ENCODE data around the gene ILKAP.

Gene ILKAP

GRCh38 chr2:238149841-238150572, 53.5 kb downstream of the ILKAP start:
- DNase-seq: no peak

- DNase-seq: no peak
Observed at GRCh38 chr2:238148981-238149380, 54.5 kb downstream of the ILKAP start.

- DNase-seq: no peak
Observed at GRCh38 chr2:238146884-238147544, 56.5 kb downstream of the ILKAP start.

GRCh38 chr2:238145851-238146250, 57.6 kb downstream of the ILKAP start:
- no peak for DNase-seq

GRCh38 chr2:238145046-238145445, 58.4 kb downstream of the ILKAP start:
- no peak for DNase-seq

- no peak for DNase-seq
Observed at GRCh38 chr2:238144262-238144661, 59.2 kb downstream of the ILKAP start.

- DNase-seq: peak; percentile 35
Observed at GRCh38 chr2:238143239-238143951, 60.1 kb downstream of the ILKAP start.

- no peak for DNase-seq
Observed at GRCh38 chr2:238142382-238143205, 60.9 kb downstream of the ILKAP start.

- no peak for DNase-seq
Observed at GRCh38 chr2:238141541-238142318, 61.8 kb downstream of the ILKAP start.

GRCh38 chr2:238140721-238141540, 62.6 kb downstream of the ILKAP start:
- no peak for DNase-seq

GRCh38 chr2:238140040-238140439, 63.5 kb downstream of the ILKAP start:
- no peak for DNase-seq

- DNase-seq: peak; percentile 36
Observed at GRCh38 chr2:238139196-238140039, 64.1 kb downstream of the ILKAP start.

- no peak for DNase-seq
Observed at GRCh38 chr2:238138331-238139195, 64.9 kb downstream of the ILKAP start, which contains the start of gene KLHL30. TSS of gene KLHL30 (plus strand) at chr2:238138668. CDS start at chr2:238140755, 2,087 bp downstream.

- no peak for DNase-seq
Observed at GRCh38 chr2:238137885-238138284, 65.6 kb downstream of the ILKAP start.

- no peak for DNase-seq
Observed at GRCh38 chr2:238136820-238137537, 66.5 kb downstream of the ILKAP start.

GRCh38 chr2:238135601-238136150, 67.8 kb downstream of the ILKAP start:
- no peak for DNase-seq

- no peak for DNase-seq
Observed at GRCh38 chr2:238134393-238134785, 69.1 kb downstream of the ILKAP start.
